ENCODE measurements around the gene SNAI1. TPM values are rescaled to one million over a fixed set of nuclear protein-coding genes. Genes with fewer than 3 reads are reported as not detected.

Gene SNAI1
- total and polyA plus RNA-seq, 3 experiments from 2014 or later: 0.42 to 0.60 (median 0.49) TPM

GRCh38 chr20:50022676-50023075 is 39.9 kb downstream of the SNAI1 start:
- ChIA-PET POLR2A (interaction anchor here (0.6 kb wide), 1 partner anchor 89 kb away, joined by 3 read pairs; no protein-coding TSS in a partner anchor), CTCF (no interaction called here)
- no peak for DNase-seq
- H3K36me3 ChIP-seq (ENCODE audit: insufficient read depth, low read length): no peaks in the 10 kb centered on the region
- H3K27me3 ChIP-seq (ENCODE audit: insufficient read depth, low read length, poor library complexity, severe bottlenecking): no peaks in the 10 kb centered on the region
- Mint-ChIP-seq H3K4me1 (no peaks in the 10 kb centered on the region), H3K36me3 (no peaks in the 10 kb centered on the region), H3K27me3 (peaks cover 8 to 17% of the 10 kb centered on the region in 2 donors), H3K9me3 (no peaks in the 10 kb centered on the region), H3K27ac (no peak overlapping the region), H3K4me3 (no peak overlapping the region)
- no peaks in the 10 kb centered on the region for H3K4me1 ChIP-seq (ENCODE audit: insufficient read depth, low read length)
- H3K27ac ChIP-seq (ENCODE audit: low read depth, low read length): no peak overlapping the region
- H3K9me3 ChIP-seq (ENCODE audit: low read length): no peaks in the 10 kb centered on the region
- H3K4me3 ChIP-seq (ENCODE audit: low read length): no peak overlapping the region

GRCh38 chr20:50023116-50023805 is 40.5 kb downstream of the SNAI1 start:
- H3K27ac ChIP-seq (ENCODE audit: low read depth, low read length): no peak overlapping the region
- no peaks in the 10 kb centered on the region for H3K36me3 ChIP-seq (ENCODE audit: insufficient read depth, low read length)
- H3K27me3 ChIP-seq (ENCODE audit: insufficient read depth, low read length, poor library complexity, severe bottlenecking): no peaks in the 10 kb centered on the region
- Mint-ChIP-seq H3K36me3 (no peaks in the 10 kb centered on the region), H3K27ac (no peak overlapping the region), H3K27me3 (peaks cover 8 to 14% of the 10 kb centered on the region in 2 donors), H3K4me1 (no peaks in the 10 kb centered on the region), H3K9me3 (no peaks in the 10 kb centered on the region), H3K4me3 (no peak overlapping the region)
- CTCF ChIA-PET: no interaction called here
- no peaks in the 10 kb centered on the region for H3K4me1 ChIP-seq (ENCODE audit: insufficient read depth, low read length)
- no peaks in the 10 kb centered on the region for H3K9me3 ChIP-seq (ENCODE audit: low read length)
- POLR2A ChIA-PET: interaction anchor here (0.6 kb wide), 1 partner anchor 89 kb away, joined by 3 read pairs; no protein-coding TSS in a partner anchor
- no peak overlapping the region for H3K4me3 ChIP-seq (ENCODE audit: low read length)
- no peak for DNase-seq

GRCh38 chr20:50026746-50027575 is 44.2 kb downstream of the SNAI1 start:
- Histone ChIP-seq H3K36me3 (ENCODE audit: insufficient read depth, low read length) (no peaks in the 10 kb centered on the region), H3K9me3 (ENCODE audit: low read length) (no peaks in the 10 kb centered on the region), H3K27ac (ENCODE audit: low read depth, low read length) (no peak overlapping the region), H3K27me3 (ENCODE audit: insufficient read depth, low read length, poor library complexity, severe bottlenecking) (no peaks in the 10 kb centered on the region), H3K4me3 (ENCODE audit: low read length) (no peak overlapping the region), H3K4me1 (ENCODE audit: insufficient read depth, low read length) (no peaks in the 10 kb centered on the region)
- no peaks in the 10 kb centered on the region for H3K4me1 Mint-ChIP-seq
- no peaks in the 10 kb centered on the region for H3K36me3 Mint-ChIP-seq
- H3K27me3 Mint-ChIP-seq: peaks cover 7 to 21% of the 10 kb centered on the region in 2 donors
- POLR2A ChIA-PET: no interaction called here
- no peak for DNase-seq
- CTCF ChIA-PET: no interaction called here
- no peaks in the 10 kb centered on the region for H3K9me3 Mint-ChIP-seq
- no peak overlapping the region for H3K4me3 Mint-ChIP-seq
- no peak overlapping the region for H3K27ac Mint-ChIP-seq

- Histone ChIP-seq H3K36me3 (ENCODE audit: insufficient read depth, low read length) (no peaks in the 10 kb centered on the region), H3K27me3 (ENCODE audit: insufficient read depth, low read length, poor library complexity, severe bottlenecking) (no peaks in the 10 kb centered on the region), H3K9me3 (ENCODE audit: low read length) (no peaks in the 10 kb centered on the region), H3K27ac (ENCODE audit: low read depth, low read length) (no peak overlapping the region), H3K4me3 (ENCODE audit: low read length) (no peak overlapping the region), H3K4me1 (ENCODE audit: insufficient read depth, low read length) (no peaks in the 10 kb centered on the region)
- ChIA-PET CTCF (no interaction called here), POLR2A (no interaction called here)
- H3K36me3 Mint-ChIP-seq: no peaks in the 10 kb centered on the region
- DNase-seq: no peak
- H3K4me1 Mint-ChIP-seq: no peaks in the 10 kb centered on the region
- no peak overlapping the region for H3K27ac Mint-ChIP-seq
- H3K9me3 Mint-ChIP-seq: no peaks in the 10 kb centered on the region
- no peak overlapping the region for H3K4me3 Mint-ChIP-seq
- peaks cover 6 to 19% of the 10 kb centered on the region in 2 donors for H3K27me3 Mint-ChIP-seq
Observed at GRCh38 chr20:50027611-50028105, 44.9 kb downstream of the SNAI1 start.

- no peak overlapping the region for H3K27ac ChIP-seq (ENCODE audit: low read depth, low read length)
- Mint-ChIP-seq H3K36me3 (no peaks in the 10 kb centered on the region), H3K27me3 (peaks cover 2 to 10% of the 10 kb centered on the region in 2 donors), H3K4me3 (no peak overlapping the region), H3K9me3 (no peaks in the 10 kb centered on the region), H3K27ac (no peak overlapping the region), H3K4me1 (no peaks in the 10 kb centered on the region)
- H3K36me3 ChIP-seq (ENCODE audit: insufficient read depth, low read length): no peaks in the 10 kb centered on the region
- POLR2A ChIA-PET: no interaction called here
- CTCF ChIA-PET: interaction anchor here (0.8 kb wide), 1 partner anchor 12 kb away, joined by 3 read pairs; no protein-coding TSS in a partner anchor
- no peaks in the 10 kb centered on the region for H3K27me3 ChIP-seq (ENCODE audit: insufficient read depth, low read length, poor library complexity, severe bottlenecking)
- no peaks in the 10 kb centered on the region for H3K4me1 ChIP-seq (ENCODE audit: insufficient read depth, low read length)
- no peak overlapping the region for H3K4me3 ChIP-seq (ENCODE audit: low read length)
- DNase-seq: no peak
- no peaks in the 10 kb centered on the region for H3K9me3 ChIP-seq (ENCODE audit: low read length)
Observed at GRCh38 chr20:50029083-50029696, 46.4 kb downstream of the SNAI1 start.

- Histone ChIP-seq H3K9me3 (ENCODE audit: low read length) (no peaks in the 10 kb centered on the region), H3K27ac (ENCODE audit: low read depth, low read length) (no peak overlapping the region), H3K36me3 (ENCODE audit: insufficient read depth, low read length) (no peaks in the 10 kb centered on the region), H3K4me3 (ENCODE audit: low read length) (no peak overlapping the region), H3K4me1 (ENCODE audit: insufficient read depth, low read length) (no peaks in the 10 kb centered on the region), H3K27me3 (ENCODE audit: insufficient read depth, low read length, poor library complexity, severe bottlenecking) (no peaks in the 10 kb centered on the region)
- Mint-ChIP-seq H3K27ac (no peak overlapping the region), H3K4me1 (no peaks in the 10 kb centered on the region), H3K4me3 (no peak overlapping the region), H3K36me3 (no peaks in the 10 kb centered on the region), H3K9me3 (no peaks in the 10 kb centered on the region), H3K27me3 (peaks cover 2 to 10% of the 10 kb centered on the region in 2 donors)
- no peak for DNase-seq
- POLR2A ChIA-PET: no interaction called here
- CTCF ChIA-PET: no interaction called here
Observed at GRCh38 chr20:50029697-50030461, 47.1 kb downstream of the SNAI1 start.

- CTCF ChIA-PET: no interaction called here
- Mint-ChIP-seq H3K27me3 (peaks cover 3 to 7% of the 10 kb centered on the region in 2 donors), H3K9me3 (no peaks in the 10 kb centered on the region), H3K36me3 (no peaks in the 10 kb centered on the region), H3K4me3 (no peak overlapping the region), H3K4me1 (no peaks in the 10 kb centered on the region), H3K27ac (no peak overlapping the region)
- H3K4me3 ChIP-seq (ENCODE audit: low read length): no peak overlapping the region
- H3K9me3 ChIP-seq (ENCODE audit: low read length): no peaks in the 10 kb centered on the region
- H3K27ac ChIP-seq (ENCODE audit: low read depth, low read length): no peak overlapping the region
- H3K36me3 ChIP-seq (ENCODE audit: insufficient read depth, low read length): no peaks in the 10 kb centered on the region
- no peaks in the 10 kb centered on the region for H3K27me3 ChIP-seq (ENCODE audit: insufficient read depth, low read length, poor library complexity, severe bottlenecking)
- H3K4me1 ChIP-seq (ENCODE audit: insufficient read depth, low read length): no peaks in the 10 kb centered on the region
- DNase-seq: no peak
- POLR2A ChIA-PET: no interaction called here
Observed at GRCh38 chr20:50032955-50033666, 50.3 kb downstream of the SNAI1 start.
